Measurements from ENCODE around the gene TRIML1.
A peak's percentile ranks its signal among the peaks of the same experiment; 100 is the strongest.

TRIML1 gene

DNA sequence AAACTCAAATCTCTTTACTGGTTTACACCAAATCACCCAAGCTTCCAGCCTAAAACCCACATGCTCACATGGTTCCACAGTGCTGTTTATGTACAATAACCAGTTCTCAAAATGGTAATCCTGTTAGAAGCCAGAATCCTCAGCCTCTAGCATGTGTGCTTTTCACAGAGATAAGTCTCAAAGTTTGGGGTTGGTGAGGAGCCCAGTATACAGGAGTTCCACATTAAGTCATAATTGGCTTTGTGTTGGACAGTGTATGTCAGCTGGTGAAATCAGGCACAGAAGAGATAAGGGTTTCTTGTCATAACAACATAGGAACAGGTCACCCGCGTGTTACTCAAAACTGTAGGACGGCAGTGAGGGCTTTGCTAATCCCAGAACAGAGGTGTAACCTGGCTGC is at the start of gene TRIML1:
TSS of gene TRIML1 (plus strand) at position 301 of the 400 bp plus-strand sequence. CDS start 118 bp downstream, outside the sequence.
- DNase-seq = no peak

DNA sequence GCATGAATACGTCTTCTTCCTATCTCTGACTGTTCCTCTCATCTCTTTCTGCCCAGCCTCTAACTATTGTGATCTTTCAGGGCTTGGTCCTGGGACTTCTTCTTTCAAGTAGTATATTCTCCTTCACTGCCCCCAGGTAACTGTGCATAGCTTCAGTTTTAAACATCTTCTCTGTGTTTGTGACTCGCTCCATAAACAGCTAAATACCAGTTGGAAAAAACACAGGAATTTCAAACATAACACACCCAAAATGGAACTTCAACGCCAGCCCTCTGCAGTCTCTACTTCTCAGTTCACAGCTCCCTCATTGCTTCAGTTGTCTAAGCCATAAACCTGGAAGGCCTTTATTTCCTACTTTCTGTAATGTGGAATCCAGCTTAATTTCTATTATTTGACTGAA is 46.4 kb upstream of the TRIML1 start:
- DNase-seq = no peak

DNA sequence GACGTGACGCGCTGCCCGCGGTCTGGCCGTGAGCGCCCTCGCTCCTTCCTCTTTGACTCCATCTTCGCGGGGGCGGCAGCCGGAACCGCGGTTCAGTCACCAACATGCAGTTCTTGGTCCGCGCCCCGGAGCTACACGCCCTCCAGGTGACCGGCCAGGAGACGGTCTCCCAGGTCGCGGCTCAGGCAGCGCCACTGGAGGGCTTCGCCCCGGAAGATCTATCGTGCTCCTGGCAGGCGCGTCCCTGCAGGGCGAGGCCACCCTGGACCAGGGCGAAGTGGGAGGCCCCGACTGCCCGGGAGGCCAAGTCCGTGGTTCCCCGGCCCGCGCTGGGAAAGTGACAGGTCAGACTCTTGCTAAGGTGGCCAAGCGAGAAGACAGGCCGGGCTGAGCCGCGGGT is 32.8 kb upstream of the TRIML1 start:
- DNase-seq = no peak

- DNase-seq = peak; percentile 56
Measured at GRCh38 chr4:188107931-188108843, 31.1 kb upstream of the TRIML1 start.

GRCh38 chr4:188109157-188109755 is 30.0 kb upstream of the TRIML1 start, which contains the start of gene TRIML2:
Gene TRIML2, minus strand, starts transcription at chr4:188109603. Its CDS starts 4,235 bp downstream, at chr4:188105368.
- DNase-seq = peak; percentile 22

DNA sequence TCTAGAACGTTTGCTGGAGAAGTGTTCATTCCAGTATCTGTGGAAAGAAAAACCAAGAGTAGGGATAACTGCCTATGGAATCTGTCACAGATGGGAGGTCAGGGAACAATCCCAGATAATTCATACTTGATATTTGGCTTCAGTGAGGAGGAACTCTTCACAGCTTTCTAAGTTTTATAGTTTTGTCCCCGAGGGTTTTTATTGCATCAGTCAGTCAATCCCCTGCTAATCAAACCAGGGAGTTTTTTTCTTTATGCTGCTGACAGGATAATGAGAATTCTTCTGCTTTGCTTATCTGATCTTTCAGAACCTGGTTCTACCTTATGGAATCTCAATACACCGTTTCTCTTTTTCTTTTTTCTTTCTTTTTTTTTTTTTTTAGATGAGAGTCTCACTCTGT is 29.2 kb upstream of the TRIML1 start:
- no peak for DNase-seq

- DNase-seq = peak; percentile 22
Measured at GRCh38 chr4:188110741-188111471, 28.3 kb upstream of the TRIML1 start.

DNA sequence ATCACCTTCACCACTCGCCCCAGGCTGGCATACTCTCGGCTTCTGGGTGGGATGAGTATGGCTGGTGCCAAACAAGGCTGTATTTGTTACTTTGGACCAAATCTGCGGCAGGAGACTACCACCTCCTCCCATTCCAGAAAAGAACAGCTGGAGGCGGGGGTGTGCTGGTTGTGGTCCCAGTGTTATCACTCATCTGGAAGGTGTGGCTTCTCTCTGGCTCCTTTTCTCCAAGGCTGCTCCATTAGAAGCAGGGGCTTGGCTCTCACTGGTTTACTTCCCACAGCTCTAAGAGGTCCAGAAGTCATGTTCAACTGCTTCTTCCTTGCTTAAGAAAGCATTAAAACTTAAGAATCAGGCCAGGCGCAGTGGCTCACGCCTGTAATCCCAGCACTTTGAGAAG is 27.3 kb upstream of the TRIML1 start:
- DNase-seq = no peak

DNA sequence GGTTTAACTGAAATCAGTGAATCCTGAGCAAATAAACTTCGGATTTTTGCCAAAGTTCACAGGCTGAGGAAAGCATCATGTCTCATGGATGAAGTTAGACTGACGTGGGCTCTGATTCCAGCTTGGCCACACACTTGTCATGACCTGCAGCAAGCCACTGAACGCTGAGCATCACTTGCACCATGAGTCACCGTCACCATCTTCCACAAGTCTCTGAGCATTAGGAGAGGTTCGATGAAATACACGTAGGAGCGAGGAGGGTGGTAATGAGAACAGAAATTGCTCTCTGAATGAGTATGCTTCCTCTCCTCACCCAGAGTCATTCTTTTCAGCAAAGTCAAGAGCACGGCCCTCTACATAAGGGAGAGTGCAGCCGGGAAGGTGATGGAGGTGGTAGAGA is 26.1 kb upstream of the TRIML1 start:
- DNase-seq = peak; percentile 16

DNA sequence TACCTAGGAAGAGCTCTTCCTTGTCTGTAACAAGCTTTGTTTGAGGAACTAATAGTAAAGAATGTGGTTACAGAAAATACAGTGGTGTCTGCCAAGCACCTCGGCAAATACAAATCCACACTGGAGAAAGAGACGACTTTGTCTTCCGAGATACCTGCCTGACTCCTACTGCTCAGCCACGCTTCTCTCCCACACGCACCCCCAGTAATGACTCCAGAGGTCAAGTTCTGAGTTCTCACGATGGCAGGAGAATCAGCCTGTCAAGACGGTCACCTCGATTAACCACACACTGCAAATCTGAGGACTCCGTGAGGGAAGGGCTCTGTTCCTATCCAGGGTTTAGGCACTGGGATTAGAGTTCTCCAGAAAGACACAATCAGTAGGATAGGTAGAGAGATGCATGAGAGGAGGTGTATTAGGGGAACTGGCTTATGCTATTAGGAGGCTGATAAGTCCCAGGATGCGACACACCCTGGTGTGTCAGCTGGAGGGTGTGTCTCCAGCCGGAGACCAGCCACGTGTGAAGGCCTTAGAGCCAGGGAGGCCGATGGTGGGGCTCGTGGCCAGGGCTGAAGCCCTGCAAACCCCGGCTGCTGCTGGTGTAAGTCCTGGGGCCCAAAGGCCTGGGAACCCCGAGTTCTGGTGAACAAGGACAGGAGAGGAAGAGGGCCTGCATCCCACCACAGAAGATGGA is 21.5 kb upstream of the TRIML1 start:
- no peak for DNase-seq

DNA sequence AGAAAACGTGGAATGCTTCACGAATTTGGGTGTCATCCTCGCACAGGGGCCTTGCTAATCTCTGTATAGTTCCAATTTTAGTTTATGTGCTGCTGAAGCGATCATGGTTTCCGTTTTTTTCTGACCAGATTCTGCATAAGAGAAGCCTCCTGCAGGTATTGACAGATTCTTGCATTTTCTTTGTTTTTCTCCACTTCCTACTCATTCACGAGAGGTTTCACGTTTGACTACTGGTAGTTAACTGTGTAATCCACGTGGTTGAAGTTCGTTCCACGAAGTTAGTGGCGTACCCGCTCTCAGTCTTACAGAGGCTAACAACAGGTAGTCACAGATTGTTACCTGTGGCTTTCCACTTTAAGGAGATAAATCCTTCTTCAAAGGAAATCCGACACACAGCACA is 17.7 kb upstream of the TRIML1 start:
- no peak for DNase-seq

DNA sequence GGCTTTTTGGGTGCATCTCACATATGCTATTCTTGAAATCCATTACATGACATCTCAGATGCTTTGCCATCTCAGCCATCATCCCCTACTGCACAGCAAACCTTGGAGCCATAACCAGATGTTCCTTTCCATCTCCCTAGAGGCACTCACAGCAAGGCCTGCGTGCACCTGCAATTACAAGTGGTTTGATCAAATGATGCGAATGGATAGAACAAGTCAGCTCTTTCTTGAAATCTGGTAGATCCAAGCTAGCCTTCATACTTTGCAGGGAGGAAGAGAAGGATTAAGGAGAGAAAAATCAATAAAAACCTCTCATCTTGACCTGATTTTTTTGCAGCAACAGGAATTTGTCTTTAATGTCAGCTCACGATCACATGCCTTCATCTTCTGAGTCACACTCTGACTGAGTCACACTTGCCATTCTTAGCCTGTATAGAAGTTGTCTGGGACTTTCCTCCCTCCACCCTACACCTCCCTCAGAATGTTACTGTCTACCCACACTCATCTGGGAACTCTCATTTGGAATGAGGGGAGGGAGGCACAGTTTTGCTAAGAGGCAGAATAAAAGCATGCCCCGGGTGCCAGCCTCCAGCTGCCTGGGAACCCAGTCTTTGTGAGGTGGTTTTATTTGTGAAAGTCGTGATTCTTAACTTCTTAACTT is 11.9 kb upstream of the TRIML1 start:
- DNase-seq = peak; percentile 81

GRCh38 chr4:188130355-188130754 is 8.9 kb upstream of the TRIML1 start:
- DNase-seq = no peak

- DNase-seq = no peak
Measured at GRCh38 chr4:188132232-188132631, 7.0 kb upstream of the TRIML1 start.

DNA sequence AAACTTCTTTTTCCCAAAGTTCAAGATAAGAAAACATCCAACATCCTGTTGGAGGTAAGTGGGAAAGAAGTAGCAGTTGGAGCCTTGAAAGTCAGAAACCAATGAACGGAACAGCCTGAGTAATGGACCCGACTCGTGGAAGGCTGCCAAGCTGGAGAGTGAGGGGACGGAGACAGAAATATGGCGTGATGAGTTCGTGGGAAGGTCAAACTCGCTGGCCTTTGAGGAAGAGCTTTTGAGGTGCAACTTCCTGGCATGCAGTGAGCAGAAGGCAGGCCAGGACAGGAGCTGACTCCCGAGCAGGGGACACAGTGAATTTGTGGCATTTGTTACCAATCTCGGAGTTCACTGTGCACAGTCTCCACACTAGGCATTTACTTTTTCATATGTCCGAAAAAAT is 1.0 kb upstream of the TRIML1 start:
- DNase-seq = no peak

DNA sequence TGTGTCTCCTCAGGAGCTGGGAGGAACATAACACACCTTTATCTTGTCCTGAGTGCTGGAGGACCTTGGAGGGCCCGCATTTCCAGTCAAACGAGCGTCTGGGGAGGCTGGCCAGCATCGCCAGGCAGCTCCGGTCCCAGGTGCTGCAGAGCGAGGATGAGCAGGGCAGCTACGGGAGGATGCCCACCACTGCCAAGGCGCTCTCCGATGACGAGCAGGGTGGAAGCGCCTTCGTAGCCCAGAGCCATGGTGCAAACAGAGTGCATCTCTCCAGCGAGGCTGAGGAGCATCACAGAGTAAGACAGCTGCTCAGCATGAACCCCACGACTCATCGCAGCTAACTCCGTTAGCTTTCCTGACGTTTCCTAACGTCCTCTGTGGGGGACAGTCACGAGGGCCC is 430 bp downstream of the TRIML1 start:
- DNase-seq = no peak

DNA sequence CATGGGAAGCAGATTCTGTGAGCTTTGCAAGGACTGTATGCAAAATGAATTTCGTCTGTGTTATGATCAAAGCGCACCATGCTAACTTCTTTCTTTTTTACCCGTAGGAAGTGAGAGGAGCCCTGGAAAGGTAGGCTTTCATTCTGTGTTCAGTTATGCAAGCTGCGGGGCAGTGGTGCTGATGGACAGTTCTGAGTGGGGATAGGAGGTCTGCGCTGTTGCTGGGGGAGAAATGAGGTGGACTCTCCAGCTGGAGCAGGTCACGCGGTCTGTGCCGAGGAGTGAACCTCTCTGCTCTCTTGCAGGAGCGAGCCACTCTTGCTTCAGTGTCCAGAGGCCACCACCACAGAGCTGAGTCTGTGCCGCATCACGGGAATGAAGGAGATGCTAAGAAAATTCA is 4.5 kb downstream of the TRIML1 start:
- no peak for DNase-seq

DNA sequence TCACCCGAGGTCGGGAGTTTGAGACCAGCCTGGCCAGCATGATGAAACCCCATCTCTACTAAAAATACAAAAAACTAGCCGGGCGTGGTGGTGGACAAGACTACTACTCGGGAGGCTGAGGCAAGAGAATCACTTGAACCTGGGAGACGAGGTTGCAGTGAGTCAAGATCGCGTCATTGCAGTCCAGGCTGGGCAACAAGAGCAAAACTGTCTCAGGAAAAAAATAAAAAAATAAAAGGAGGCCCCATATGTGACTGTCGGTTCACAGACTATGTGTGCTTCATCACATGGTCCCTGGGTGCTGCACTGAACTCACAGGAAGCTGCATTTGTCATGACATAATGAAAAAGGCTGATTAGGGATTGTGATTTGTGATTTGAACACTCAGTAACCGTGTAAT is 6.4 kb downstream of the TRIML1 start:
- peak; percentile 66 for DNase-seq

- no peak for DNase-seq
Measured at GRCh38 chr4:188146618-188147017, 7.4 kb downstream of the TRIML1 start.

DNA sequence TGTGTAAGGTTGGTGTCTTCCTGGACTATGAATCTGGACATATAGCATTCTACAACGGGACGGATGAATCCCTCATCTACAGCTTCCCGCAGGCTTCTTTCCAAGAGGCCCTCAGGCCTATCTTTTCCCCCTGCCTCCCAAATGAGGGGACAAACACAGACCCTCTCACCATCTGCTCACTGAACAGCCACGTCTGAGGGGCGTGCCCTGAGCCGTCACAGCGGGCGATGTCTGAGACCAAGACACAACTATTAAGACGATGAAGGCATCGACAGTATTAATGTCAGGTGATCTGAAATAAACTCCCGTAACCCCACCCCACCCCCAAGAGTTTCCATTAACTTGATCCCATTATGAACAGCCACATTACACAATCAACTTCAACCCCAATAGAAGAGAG is 7.9 kb downstream of the TRIML1 start:
- DNase-seq = no peak

DNA sequence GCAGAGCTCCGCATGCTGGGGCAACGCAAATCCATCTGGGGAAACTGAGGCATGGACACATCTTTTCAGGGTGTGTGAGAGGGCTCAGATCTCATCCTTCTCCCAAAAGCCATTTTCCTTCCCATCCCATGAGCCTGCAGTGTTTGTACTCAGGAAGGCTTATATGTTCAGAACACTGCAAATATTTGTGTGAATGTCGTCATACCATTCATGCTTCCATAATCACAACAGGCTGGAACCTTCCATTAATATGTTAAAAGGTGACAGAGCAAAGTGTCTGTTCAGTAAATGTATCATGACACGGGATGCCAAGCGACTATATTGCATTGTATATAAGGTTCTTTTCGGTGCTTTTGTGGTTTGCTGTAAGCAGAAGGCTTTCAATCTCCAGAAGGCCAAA is 8.5 kb downstream of the TRIML1 start:
- no peak for DNase-seq

DNA sequence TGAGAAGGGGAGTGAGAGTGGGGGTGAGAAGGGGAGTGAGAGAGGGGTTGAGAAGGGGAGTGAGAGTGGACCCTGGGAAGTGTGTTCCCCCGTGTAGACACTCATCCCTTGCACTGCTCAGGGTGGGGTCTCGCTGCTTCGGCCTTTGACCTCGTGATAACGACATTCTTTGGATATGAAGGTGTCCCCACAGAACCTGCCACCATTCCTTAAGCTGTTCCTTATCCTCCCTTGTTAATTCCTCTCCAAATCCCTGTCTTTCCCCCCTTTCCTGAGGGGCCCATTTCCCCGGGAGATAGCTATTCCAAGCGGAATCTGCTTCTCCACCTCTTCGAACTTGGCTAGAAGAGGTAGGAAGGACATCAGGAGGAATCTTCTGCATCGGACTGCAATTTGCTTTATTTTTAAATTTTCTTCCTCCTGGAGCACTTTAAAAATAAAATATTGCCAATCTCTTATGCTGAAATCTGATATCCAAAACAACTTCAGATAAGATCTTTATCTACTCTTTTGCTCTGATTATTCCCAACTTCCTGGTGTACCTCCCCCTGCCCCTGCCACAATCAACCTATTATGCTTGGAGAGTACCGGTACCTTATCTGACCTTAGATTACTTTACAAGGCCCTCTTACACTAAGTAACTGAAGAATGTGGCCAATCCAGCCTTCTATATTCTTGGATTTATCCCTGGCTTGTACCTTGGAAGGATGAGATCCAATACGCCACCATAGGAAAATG is 15.6 kb downstream of the TRIML1 start:
- no peak for DNase-seq
